Stomach (tissue), 4 donors: Measurements from ENCODE around the gene PLCH1.

ENCODE experiments used
- POLR2A ChIP-seq, 4 donors: fragments of 450-650 bp; IDR thresholded peaks; one replicate each; pipeline ENCODE4 v1.6.1; 2016; ENCODE audit warnings: antibody characterized with exemption in 4 of 4, control low read depth in 2 of 4, mild to moderate bottlenecking in 1 of 4, moderate library complexity in 1 of 4
- POLR2AphosphoS5 ChIP-seq, 3 donors: sonication (generic); formaldehyde crosslinking; IDR thresholded peaks; one replicate each; pipeline ENCODE4 v1.6.1; 2016; ENCODE audit warnings: antibody characterized with exemption in 3 of 3
- TF ChIP-seq, protein P1 (sequence below), 7 experiments: fragments of 450-650 bp in 4 of 7; fragments of 200-600 bp in 3 of 7; sonication (generic) in 3 of 7; IDR thresholded peaks; one replicate each; pipeline ENCODE4 v1.5.1; 2016 to 2019; ENCODE audit warnings: antibody characterized with exemption in 7 of 7, control low read depth in 2 of 7, mild to moderate bottlenecking in 1 of 7

DNA sequence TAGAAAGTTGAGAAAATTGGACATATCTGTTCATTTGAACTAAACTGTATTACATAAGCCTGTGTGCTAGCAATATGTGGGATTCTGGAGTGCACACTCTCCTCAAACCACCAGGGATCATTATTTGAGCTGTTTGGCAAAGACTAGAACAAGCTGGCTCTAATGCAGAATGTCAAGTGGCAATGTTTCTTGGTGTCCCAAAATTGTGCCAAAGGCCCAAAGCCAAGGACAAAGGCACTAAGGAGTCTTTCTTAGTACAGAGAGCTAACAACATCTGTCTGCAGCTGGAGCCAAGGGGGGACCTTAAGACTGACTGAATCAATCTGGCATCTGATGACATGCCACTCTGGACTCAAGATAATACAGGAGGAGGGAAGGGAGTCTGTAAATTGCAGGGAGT lies 374.7 kb downstream of the PLCH1 start:
- TF ChIP-seq POLR2A (IDR thresholded peaks at IDR 0.05) (no peak), POLR2AphosphoS5 (IDR thresholded peaks at IDR 0.05) (no peak)
- TF ChIP-seq, protein P1, sequence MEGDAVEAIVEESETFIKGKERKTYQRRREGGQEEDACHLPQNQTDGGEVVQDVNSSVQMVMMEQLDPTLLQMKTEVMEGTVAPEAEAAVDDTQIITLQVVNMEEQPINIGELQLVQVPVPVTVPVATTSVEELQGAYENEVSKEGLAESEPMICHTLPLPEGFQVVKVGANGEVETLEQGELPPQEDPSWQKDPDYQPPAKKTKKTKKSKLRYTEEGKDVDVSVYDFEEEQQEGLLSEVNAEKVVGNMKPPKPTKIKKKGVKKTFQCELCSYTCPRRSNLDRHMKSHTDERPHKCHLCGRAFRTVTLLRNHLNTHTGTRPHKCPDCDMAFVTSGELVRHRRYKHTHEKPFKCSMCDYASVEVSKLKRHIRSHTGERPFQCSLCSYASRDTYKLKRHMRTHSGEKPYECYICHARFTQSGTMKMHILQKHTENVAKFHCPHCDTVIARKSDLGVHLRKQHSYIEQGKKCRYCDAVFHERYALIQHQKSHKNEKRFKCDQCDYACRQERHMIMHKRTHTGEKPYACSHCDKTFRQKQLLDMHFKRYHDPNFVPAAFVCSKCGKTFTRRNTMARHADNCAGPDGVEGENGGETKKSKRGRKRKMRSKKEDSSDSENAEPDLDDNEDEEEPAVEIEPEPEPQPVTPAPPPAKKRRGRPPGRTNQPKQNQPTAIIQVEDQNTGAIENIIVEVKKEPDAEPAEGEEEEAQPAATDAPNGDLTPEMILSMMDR (IDR thresholded peaks at IDR 0.05), result no peak
